Body of pancreas (tissue), 4 donors: ENCODE results near the gene SETDB1.

Source experiments
- CTCF ChIP-seq, 7 experiments: fragments of 450-650 bp in 4 of 7; fragments of 200-600 bp in 3 of 7; sonication (generic) in 3 of 7; IDR thresholded peaks; one replicate each; pipeline ENCODE4 v1.5.1; 2016 to 2019; ENCODE audit warnings: antibody characterized with exemption in 7 of 7
- POLR2A ChIP-seq, 3 donors: fragments of 450-650 bp; IDR thresholded peaks; one replicate each; pipeline ENCODE4 v1.6.1; 2016; ENCODE audit warnings: antibody characterized with exemption in 3 of 3, mild to moderate bottlenecking in 2 of 3

GRCh38 chr1:150881331-150882070 is 44.7 kb upstream of the SETDB1 start:
- TF ChIP-seq CTCF (IDR thresholded peaks at IDR 0.05) (no peak), POLR2A (IDR thresholded peaks at IDR 0.05) (no peak)
